ENCODE results near the gene CDC42EP3.

CDC42EP3 gene

GRCh38 chr2:37665604-37666362, 5.7 kb downstream of the CDC42EP3 start:
- H3K27ac ChIP-seq, result no peak overlapping the region
- TF ChIP-seq CTCF (conservative IDR thresholded peaks at IDR 0.05) (no peak), ZFX (IDR thresholded peaks at IDR 0.05) (no peak)

- no peak overlapping the region for H3K27ac ChIP-seq
- TF ChIP-seq ZFX (IDR thresholded peaks at IDR 0.05), result no peak
Observed at GRCh38 chr2:37665043-37665442, 6.4 kb downstream of the CDC42EP3 start.

- no peak for TF ChIP-seq ZFX (IDR thresholded peaks at IDR 0.05)
- no peak for TF ChIP-seq CTCF (conservative IDR thresholded peaks at IDR 0.05)
- H3K27ac ChIP-seq, result no peak overlapping the region
Observed at GRCh38 chr2:37664231-37664643, 7.2 kb downstream of the CDC42EP3 start.

GRCh38 chr2:37663390-37663789, 8.1 kb downstream of the CDC42EP3 start:
- no peak overlapping the region for H3K27ac ChIP-seq
- no peak for TF ChIP-seq CTCF (conservative IDR thresholded peaks at IDR 0.05)
- TF ChIP-seq ZFX (IDR thresholded peaks at IDR 0.05), result no peak

- H3K27ac ChIP-seq, result peak overlapping the region; percentile 68; the same call in 1 of the 2 replicates
- TF ChIP-seq CTCF (conservative IDR thresholded peaks at IDR 0.05) (no peak), ZFX (IDR thresholded peaks at IDR 0.05) (no peak)
Observed at GRCh38 chr2:37659723-37660122, 11.7 kb downstream of the CDC42EP3 start.

GRCh38 chr2:37658682-37659081, 12.8 kb downstream of the CDC42EP3 start:
- peak overlapping the region; percentile 88 for H3K27ac ChIP-seq
- TF ChIP-seq ZFX (IDR thresholded peaks at IDR 0.05) (no peak), CTCF (conservative IDR thresholded peaks at IDR 0.05) (no peak)

GRCh38 chr2:37657471-37657870, 14.0 kb downstream of the CDC42EP3 start:
- TF ChIP-seq ZFX (IDR thresholded peaks at IDR 0.05), result no peak
- no peak for TF ChIP-seq CTCF (conservative IDR thresholded peaks at IDR 0.05)
- H3K27ac ChIP-seq, result peak overlapping the region; percentile 88; the same call in 1 of the 2 replicates

All from C4-2B (cell line).